Hindlimb muscle (tissue), 1 donor: Measurements from ENCODE around the gene CD300C. TPM values are rescaled to one million over a fixed set of nuclear protein-coding genes. Genes with fewer than 3 reads are reported as not detected.
"Not testable (repeated sequence)": the region's sequence is repeated elsewhere in the genome, so short reads cannot be mapped to it uniquely, and the experiment has no call there.

Source experiments
- DNase-seq: peaks from one replicate; pipeline ENCODE4 v3.0.0-alpha.2; 2013
- polyA plus RNA-seq: library from polyadenylated mRNA; unstranded; fragments of 120-200 nt; gene quantifications from one replicate; pipeline ENCODE4 v1.2.1, GENCODE V29; 2013; ENCODE audit not compliant: insufficient read length

Gene CD300C
- polyA plus RNA-seq, 1 donor: 1.0 TPM

GRCh38 chr17:74561586-74561985, 15.7 kb upstream of the CD300C start:
- DNase-seq: no peak

GRCh38 chr17:74558882-74559519, 13.1 kb upstream of the CD300C start:
- DNase-seq: no peak

GRCh38 chr17:74558402-74558801, 12.5 kb upstream of the CD300C start:
- DNase-seq: not testable (repeated sequence)

- no peak for DNase-seq
Measured at GRCh38 chr17:74555427-74555940, 9.6 kb upstream of the CD300C start.

- no peak for DNase-seq
Measured at GRCh38 chr17:74554909-74555308, 9.0 kb upstream of the CD300C start.

GRCh38 chr17:74552037-74552436, 6.1 kb upstream of the CD300C start:
- DNase-seq: no peak

- no peak for DNase-seq
Measured at GRCh38 chr17:74550602-74551001, 4.7 kb upstream of the CD300C start.

- no peak for DNase-seq
Measured at GRCh38 chr17:74549343-74549742, 3.4 kb upstream of the CD300C start.

- DNase-seq: no peak
Measured at GRCh38 chr17:74547736-74548135, 1.8 kb upstream of the CD300C start.

- DNase-seq: no peak
Measured at GRCh38 chr17:74547264-74547663, 1.3 kb upstream of the CD300C start.

GRCh38 chr17:74546586-74546985, 671 bp upstream of the CD300C start:
- no peak for DNase-seq

GRCh38 chr17:74544991-74545842, 698 bp downstream of the CD300C start:
- no peak for DNase-seq

- no peak for DNase-seq
Measured at GRCh38 chr17:74543891-74544760, 1.8 kb downstream of the CD300C start.

- DNase-seq: no peak
Measured at GRCh38 chr17:74543406-74543805, 2.5 kb downstream of the CD300C start.

- DNase-seq: no peak
Measured at GRCh38 chr17:74542727-74543383, 3.1 kb downstream of the CD300C start.

- DNase-seq: no peak
Measured at GRCh38 chr17:74542166-74542565, 3.7 kb downstream of the CD300C start.

GRCh38 chr17:74541176-74542111, 4.5 kb downstream of the CD300C start:
- DNase-seq: no peak

GRCh38 chr17:74539281-74539820, 6.6 kb downstream of the CD300C start:
- no peak for DNase-seq

- DNase-seq: no peak
Measured at GRCh38 chr17:74536890-74537289, 9.0 kb downstream of the CD300C start.

GRCh38 chr17:74532115-74532514, 13.8 kb downstream of the CD300C start:
- DNase-seq: no peak

- DNase-seq: no peak
Measured at GRCh38 chr17:74531231-74531761, 14.6 kb downstream of the CD300C start, which contains the start of gene CD300LB. Gene CD300LB, minus strand, starts transcription at chr17:74531475. Its CDS starts 125 bp downstream, at chr17:74531350.
